SK-N-SH (cell line): ENCODE data around the gene THSD4. TPM values are rescaled to one million over a fixed set of nuclear protein-coding genes. Genes with fewer than 3 reads are reported as not detected.

Experiments used
- CTCF ChIA-PET: fragments of 300-600, 350-600 bp; formaldehyde crosslinking; extraction: SDS; loops from one replicate; lab custom pipeline; 2021; lab: Yijun Ruan, JAX
- POLR2A ChIA-PET: fragments of 350-600 bp; sonication (Branson Sonifier 250); formaldehyde crosslinking; extraction: SDS; loops from one replicate; lab custom pipeline; 2020; ENCODE audit warnings: antibody characterized with exemption, inconsistent platforms; lab: Yijun Ruan, JAX
- DNase-seq: peaks from one replicate; pipeline ENCODE4 v3.0.0; 2012
- H2AFZ ChIP-seq: fragments of 200-600 bp; sonication (generic); 2 replicates; pipeline ENCODE4 v1.8.1; 2016; ENCODE audit warnings: antibody characterized with exemption, mild to moderate bottlenecking, low read depth
- H3F3A ChIP-seq: fragments of 200-600 bp; sonication (generic); replicated peaks from 2 replicates; pipeline ENCODE3; 2016; ENCODE audit warnings: antibody characterized with exemption, mild to moderate bottlenecking; ENCODE audit not compliant: insufficient read depth
- H3K27ac ChIP-seq, 2 experiments: fragments of 200-500 bp in 1 of 2; fragments of 200-600 bp in 1 of 2; sonication (Bioruptor generic) in 1 of 2; sonication (generic), shearing (Covaris generic) in 1 of 2; 2 replicates each; pipeline versions ENCODE4 v1.5.1 to v1.6.1; 2014 to 2016; ENCODE audit warnings: low read depth in 2 of 2, inconsistent platforms in 1 of 2, low read length in 1 of 2, mild to moderate bottlenecking in 1 of 2, mixed read lengths in 1 of 2
- H3K27me3 ChIP-seq: fragments of 200-600 bp; sonication (generic), shearing (Covaris generic); 2 replicates; pipeline ENCODE4 v1.6.1; 2016; ENCODE audit warnings: mixed run types; ENCODE audit not compliant: insufficient read depth
- H3K36me3 ChIP-seq, 2 experiments: fragments of 200-500 bp in 1 of 2; fragments of 200-600 bp in 1 of 2; sonication (Bioruptor generic) in 1 of 2; sonication (generic) in 1 of 2; replicated peaks in 1 of 2; 2 replicates each; pipeline versions ENCODE3 to v1.5.1; 2014 to 2016; ENCODE audit warnings: low read length in 1 of 2, mild to moderate bottlenecking in 1 of 2; ENCODE audit not compliant: insufficient read depth in 2 of 2, control insufficient read depth in 1 of 2
- H3K4me1 ChIP-seq, 2 experiments: fragments of 200-500 bp in 1 of 2; fragments of 200-600 bp in 1 of 2; sonication (Bioruptor generic) in 1 of 2; sonication (generic), shearing (Covaris generic) in 1 of 2; 2 replicates each; pipeline versions ENCODE4 v1.5.1 to v1.6.1; 2014 to 2016; ENCODE audit warnings: low read depth in 1 of 2, low read length in 1 of 2, mixed run types in 1 of 2; ENCODE audit not compliant: insufficient read depth in 2 of 2, control insufficient read depth in 1 of 2
- H3K4me2 ChIP-seq: fragments of 200-600 bp; sonication (generic), shearing (Covaris generic); 2 replicates; pipeline ENCODE4 v1.6.1; 2017; ENCODE audit warnings: mixed run types
- H3K4me3 ChIP-seq, 2 experiments: fragments of 200-500 bp in 1 of 2; fragments of 200-600 bp in 1 of 2; sonication (Bioruptor generic) in 1 of 2; sonication (generic), shearing (Covaris generic) in 1 of 2; 2 replicates each; pipeline versions ENCODE4 v1.5.1 to v1.8.1; 2014 to 2016; ENCODE audit warnings: low read depth in 2 of 2, inconsistent platforms in 1 of 2, low read length in 1 of 2, mild to moderate bottlenecking in 1 of 2, mixed read lengths in 1 of 2, moderate library complexity in 1 of 2
- H3K79me2 ChIP-seq: fragments of 200-600 bp; sonication (generic); 2 replicates; pipeline ENCODE4 v1.8.1; 2017; ENCODE audit warnings: mild to moderate bottlenecking; ENCODE audit not compliant: insufficient read depth
- H3K9ac ChIP-seq: fragments of 200-600 bp; sonication (generic); 2 replicates; pipeline ENCODE4 v1.6.1; 2017; ENCODE audit warnings: mixed run types
- H3K9me2 ChIP-seq: fragments of 200-600 bp; sonication (generic); 2 replicates; pipeline ENCODE4 v1.6.1; 2017; ENCODE audit warnings: mixed run types
- H3K9me3 ChIP-seq: fragments of 200-600 bp; sonication (generic); 2 replicates; pipeline ENCODE4 v1.6.1; 2017; ENCODE audit warnings: mixed run types, mild to moderate bottlenecking, moderate library complexity
- H4K20me1 ChIP-seq: fragments of 200-600 bp; sonication (generic); 2 replicates; pipeline ENCODE4 v1.6.1; 2017; ENCODE audit warnings: mild to moderate bottlenecking, mixed run types; ENCODE audit not compliant: insufficient read depth
- CHD2 ChIP-seq: fragments of 150-350 bp; IDR thresholded peaks from 2 replicates; pipeline ENCODE4 v1.6.1; 2018; ENCODE audit warnings: low read length; ENCODE audit not compliant: partially characterized antibody
- ELF1 ChIP-seq: IDR thresholded peaks from 2 replicates; pipeline ENCODE4 v1.4.0; 2012
- EP300 ChIP-seq, 2 experiments: IDR thresholded peaks; 2 replicates each; pipeline versions ENCODE4 v1.4.0 to v1.6.1; 2012; ENCODE audit warnings: borderline replicate concordance in 1 of 2, low read depth in 1 of 2, low read length in 1 of 2
- FOSL2 ChIP-seq: IDR thresholded peaks from 2 replicates; pipeline ENCODE4 v1.4.0; 2012; ENCODE audit warnings: low read depth, mild to moderate bottlenecking, moderate library complexity, borderline replicate concordance
- JUND ChIP-seq: IDR thresholded peaks from 2 replicates; pipeline ENCODE4 v1.4.0; 2012
- MXI1 ChIP-seq: IDR thresholded peaks from 2 replicates; pipeline ENCODE4 v1.6.1; 2012; ENCODE audit warnings: mild to moderate bottlenecking, low read depth, low read length, improper control_type of control experiment
- NFIC ChIP-seq: IDR thresholded peaks from 2 replicates; pipeline ENCODE4 v1.4.0; 2012; ENCODE audit warnings: borderline replicate concordance
- NRF1 ChIP-seq: IDR thresholded peaks from 2 replicates; pipeline ENCODE4 v1.6.1; 2012; ENCODE audit warnings: low read depth, mild to moderate bottlenecking, low read length
- POLR2AphosphoS5 ChIP-seq: IDR thresholded peaks from 2 replicates; pipeline ENCODE4 v1.6.1; 2012; ENCODE audit warnings: low read depth, low read length
- RAD21 ChIP-seq: IDR thresholded peaks from 2 replicates; pipeline ENCODE4 v1.6.1; 2012; ENCODE audit warnings: mild to moderate bottlenecking, low read length
- RXRA ChIP-seq: IDR thresholded peaks from 2 replicates; pipeline ENCODE4 v1.4.0; 2012; ENCODE audit warnings: low read depth, mild to moderate bottlenecking, borderline replicate concordance
- TCF12 ChIP-seq: IDR thresholded peaks from 2 replicates; pipeline ENCODE4 v1.4.0; 2012
- TEAD4 ChIP-seq: IDR thresholded peaks from 2 replicates; pipeline ENCODE4 v1.4.0; 2012; ENCODE audit warnings: mild to moderate bottlenecking, borderline replicate concordance; ENCODE audit not compliant: insufficient read depth
- WGBS: methylation state at CpG from one replicate; pipeline ENCODE4 v1.1.6; 2017; ENCODE audit warnings: low lambda C conversion rate; 5-methylcytosine and 5-hydroxymethylcytosine counted together
- polyA plus RNA-seq, 3 experiments: library from polyadenylated mRNA; depleted of rRNA; stranded (reverse); fragments of >200 nt; gene quantifications; 2 replicates each; pipeline ENCODE4 v1.2.3, GENCODE V29; 2012
- TF ChIP-seq, protein P1 (sequence below): IDR thresholded peaks from 2 replicates; pipeline ENCODE4 v1.4.0; 2012; ENCODE audit warnings: low read depth
- TF ChIP-seq, protein P2 (sequence below): fragments of 150-350 bp; IDR thresholded peaks from 2 replicates; pipeline ENCODE4 v1.6.1; 2016; ENCODE audit warnings: mild to moderate bottlenecking, low read depth, low read length
- TF ChIP-seq, protein P3 (sequence below): IDR thresholded peaks from 2 replicates; pipeline ENCODE4 v1.4.0; 2012; ENCODE audit warnings: low read depth, borderline replicate concordance

THSD4 gene
- polyA plus RNA-seq, 1 of the 3 experiments (the other 2 are of a cell fraction), result 79.1 TPM

DNA sequence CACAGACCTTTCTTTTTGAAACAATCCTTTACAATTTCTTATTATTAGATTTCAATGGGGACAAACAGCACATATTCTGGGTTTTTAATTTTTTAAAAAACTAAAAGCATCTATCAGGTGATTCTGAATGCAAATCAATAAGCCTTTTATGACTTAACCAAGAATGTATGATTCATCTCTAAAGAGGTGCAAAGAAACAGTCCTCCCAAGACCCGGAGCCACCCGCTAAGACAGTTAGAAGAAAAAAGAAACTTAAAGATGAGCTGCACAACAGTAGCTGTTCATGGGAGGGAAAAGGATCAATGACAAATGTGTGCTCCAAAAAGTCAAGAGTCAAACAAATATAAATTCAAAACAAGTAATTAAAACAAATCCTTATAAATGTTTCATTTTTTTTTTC is 319.5 kb downstream of the THSD4 start:
- Histone ChIP-seq H3K27me3 (no peaks in the 10 kb centered on the region), H3F3A (no peaks in the 10 kb centered on the region), H3K27ac (no peak overlapping the region; a peak in 1 of 4 replicates), H3K36me3 (peaks cover 0 to 14% of the 10 kb centered on the region in 2 experiments), H3K4me1 (peaks cover 3 to 7% of the 10 kb centered on the region in 2 experiments; a peak in 3 of 4 replicates), H3K4me3 (no peak overlapping the region)
- CTCF ChIA-PET, result interaction anchor here (1.1 to 3.4 kb wide), 7 partner anchors 9 to 610 kb away, joined by 3 to 21 read pairs (median 5); partner anchors contain the start of gene LRRC49
- no peak for DNase-seq
- TF ChIP-seq NFIC (no peak), TEAD4 (no peak), NRF1 (no peak), FOSL2 (peak; percentile 11; the same call in 1 of the 2 replicates)
- TF ChIP-seq, all 33 proteins: peak for 1
- H4K20me1 ChIP-seq, result no peaks in the 10 kb centered on the region
- POLR2A ChIA-PET, result no interaction called here
- 88% methylated on average over 2 of the region's 2 CpGs for WGBS
- no peak overlapping the region for H3K9ac ChIP-seq
- H3K4me2 ChIP-seq, result no peak overlapping the region
- no peaks in the 10 kb centered on the region for H3K79me2 ChIP-seq
- no peaks in the 10 kb centered on the region for H3K9me2 ChIP-seq
- H2AFZ ChIP-seq, result no peak overlapping the region
- H3K9me3 ChIP-seq, result no peaks in the 10 kb centered on the region

DNA sequence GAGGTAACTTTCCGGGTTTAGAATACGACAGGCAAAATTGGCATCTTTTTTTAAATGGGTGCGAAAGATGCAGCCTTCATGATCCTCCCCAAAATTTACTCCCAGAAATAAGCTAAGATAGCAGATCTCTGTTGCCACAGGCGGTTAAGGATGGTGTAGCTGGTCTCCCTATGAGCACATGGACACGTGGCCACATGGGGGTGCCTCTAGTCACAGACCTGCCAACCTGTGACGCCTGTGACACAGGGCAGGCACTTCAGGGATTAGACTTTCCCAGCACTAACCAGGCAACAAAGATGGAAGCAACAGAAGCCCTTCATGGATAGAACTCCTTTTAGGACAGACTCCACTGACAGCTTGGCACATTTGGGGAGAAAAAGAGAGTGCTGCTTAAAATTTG is 320.3 kb downstream of the THSD4 start:
- no peak for TF ChIP-seq EP300 (IDR thresholded peaks at IDR 0.05; ENCODE audit: borderline replicate concordance in 1 of 2, low read depth in 1 of 2, low read length in 1 of 2)
- H3K27ac ChIP-seq, result no peak overlapping the region
- no peaks in the 10 kb centered on the region for H3K27me3 ChIP-seq
- H3K79me2 ChIP-seq, result no peaks in the 10 kb centered on the region
- H3F3A ChIP-seq, result no peaks in the 10 kb centered on the region
- 79% methylated on average over 5 of the region's 6 CpGs for WGBS
- H3K9me2 ChIP-seq, result no peaks in the 10 kb centered on the region
- POLR2A ChIA-PET, result no interaction called here
- no peak overlapping the region for H3K4me2 ChIP-seq
- H3K4me1 ChIP-seq, result peaks cover 3 to 7% of the 10 kb centered on the region in 2 experiments; a peak in 3 of 4 replicates
- H4K20me1 ChIP-seq, result no peaks in the 10 kb centered on the region
- no peak overlapping the region for H3K9ac ChIP-seq
- H3K36me3 ChIP-seq, result peaks cover 0 to 14% of the 10 kb centered on the region in 2 experiments
- no peak for DNase-seq
- H3K4me3 ChIP-seq, result no peak overlapping the region
- H3K9me3 ChIP-seq, result no peaks in the 10 kb centered on the region
- H2AFZ ChIP-seq, result no peak overlapping the region
- CTCF ChIA-PET, result interaction anchor here (0.6 to 3.4 kb wide), 7 partner anchors 11 to 767 kb away, joined by 3 to 21 read pairs (median 3); partner anchors contain the start of genes LRRC49 and THSD4

DNA sequence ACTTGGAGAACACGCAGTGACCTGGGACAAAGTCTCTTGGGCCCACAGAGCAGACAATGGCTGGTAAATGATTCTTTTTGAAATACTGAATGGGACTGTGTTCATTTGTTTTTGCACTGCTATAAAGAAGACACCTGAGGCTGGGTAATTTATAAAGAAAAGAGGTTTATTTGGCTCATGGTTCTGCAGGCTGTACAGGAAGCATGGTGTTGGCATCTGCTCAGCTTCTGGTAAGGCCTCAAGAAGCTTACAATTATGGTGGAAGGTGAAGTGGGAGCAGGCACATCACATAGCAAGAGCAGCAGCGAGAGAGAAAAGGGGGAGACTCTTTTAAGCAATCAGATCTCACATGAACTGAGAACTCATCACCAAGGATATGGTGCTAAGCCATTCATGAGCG is 321.6 kb downstream of the THSD4 start:
- Histone ChIP-seq H3K27me3 (no peaks in the 10 kb centered on the region), H3K27ac (no peak overlapping the region), H3K79me2 (no peaks in the 10 kb centered on the region), H3K36me3 (peaks cover 0 to 14% of the 10 kb centered on the region in 2 experiments), H2AFZ (no peak overlapping the region), H3K9ac (no peak overlapping the region), H3K4me2 (no peak overlapping the region), H3K4me3 (no peak overlapping the region), H3K4me1 (peaks cover 3 to 7% of the 10 kb centered on the region in 2 experiments; a peak in 3 of 4 replicates), H4K20me1 (no peaks in the 10 kb centered on the region), H3K9me3 (no peaks in the 10 kb centered on the region), H3K9me2 (no peaks in the 10 kb centered on the region), H3F3A (no peaks in the 10 kb centered on the region)
- TF ChIP-seq, protein P1, sequence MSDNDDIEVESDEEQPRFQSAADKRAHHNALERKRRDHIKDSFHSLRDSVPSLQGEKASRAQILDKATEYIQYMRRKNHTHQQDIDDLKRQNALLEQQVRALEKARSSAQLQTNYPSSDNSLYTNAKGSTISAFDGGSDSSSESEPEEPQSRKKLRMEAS, result no peak
- TF ChIP-seq CHD2 (no peak), RAD21 (no peak), FOSL2 (no peak), TCF12 (no peak), JUND (no peak), ELF1 (no peak), MXI1 (no peak), EP300 (IDR thresholded peaks at IDR 0.05; ENCODE audit: borderline replicate concordance in 1 of 2, low read depth in 1 of 2, low read length in 1 of 2) (no peak), RXRA (no peak), POLR2AphosphoS5 (no peak), NFIC (no peak), TEAD4 (no peak)
- TF ChIP-seq, protein P2, sequence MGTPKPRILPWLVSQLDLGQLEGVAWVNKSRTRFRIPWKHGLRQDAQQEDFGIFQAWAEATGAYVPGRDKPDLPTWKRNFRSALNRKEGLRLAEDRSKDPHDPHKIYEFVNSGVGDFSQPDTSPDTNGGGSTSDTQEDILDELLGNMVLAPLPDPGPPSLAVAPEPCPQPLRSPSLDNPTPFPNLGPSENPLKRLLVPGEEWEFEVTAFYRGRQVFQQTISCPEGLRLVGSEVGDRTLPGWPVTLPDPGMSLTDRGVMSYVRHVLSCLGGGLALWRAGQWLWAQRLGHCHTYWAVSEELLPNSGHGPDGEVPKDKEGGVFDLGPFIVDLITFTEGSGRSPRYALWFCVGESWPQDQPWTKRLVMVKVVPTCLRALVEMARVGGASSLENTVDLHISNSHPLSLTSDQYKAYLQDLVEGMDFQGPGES, result no peak
- TF ChIP-seq, protein P3, sequence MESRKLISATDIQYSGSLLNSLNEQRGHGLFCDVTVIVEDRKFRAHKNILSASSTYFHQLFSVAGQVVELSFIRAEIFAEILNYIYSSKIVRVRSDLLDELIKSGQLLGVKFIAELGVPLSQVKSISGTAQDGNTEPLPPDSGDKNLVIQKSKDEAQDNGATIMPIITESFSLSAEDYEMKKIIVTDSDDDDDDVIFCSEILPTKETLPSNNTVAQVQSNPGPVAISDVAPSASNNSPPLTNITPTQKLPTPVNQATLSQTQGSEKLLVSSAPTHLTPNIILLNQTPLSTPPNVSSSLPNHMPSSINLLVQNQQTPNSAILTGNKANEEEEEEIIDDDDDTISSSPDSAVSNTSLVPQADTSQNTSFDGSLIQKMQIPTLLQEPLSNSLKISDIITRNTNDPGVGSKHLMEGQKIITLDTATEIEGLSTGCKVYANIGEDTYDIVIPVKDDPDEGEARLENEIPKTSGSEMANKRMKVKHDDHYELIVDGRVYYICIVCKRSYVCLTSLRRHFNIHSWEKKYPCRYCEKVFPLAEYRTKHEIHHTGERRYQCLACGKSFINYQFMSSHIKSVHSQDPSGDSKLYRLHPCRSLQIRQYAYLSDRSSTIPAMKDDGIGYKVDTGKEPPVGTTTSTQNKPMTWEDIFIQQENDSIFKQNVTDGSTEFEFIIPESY, result no peak
- CTCF ChIA-PET, result interaction anchor here (1.0 to 3.4 kb wide), 2 partner anchors 50 to 321 kb away, joined by 3 to 21 read pairs; partner anchors contain the start of gene THSD4
- WGBS, result 88% methylated on average over 3 of the region's 3 CpGs
- POLR2A ChIA-PET, result no interaction called here
- DNase-seq, result no peak
